ENCODE results near the gene TMEM131L.
"Not testable (repeated sequence)": the region's sequence is repeated elsewhere in the genome, so short reads cannot be mapped to it uniquely, and the experiment has no call there.

GRCh38 chr4:153567660-153568059 lies 101.5 kb downstream of the TMEM131L start:
- not testable (repeated sequence) for TF ChIP-seq POLR2AphosphoS5, CTCF (IDR thresholded peaks at IDR 0.05)
